ENCODE results near the gene AUNIP.

AUNIP gene

DNA sequence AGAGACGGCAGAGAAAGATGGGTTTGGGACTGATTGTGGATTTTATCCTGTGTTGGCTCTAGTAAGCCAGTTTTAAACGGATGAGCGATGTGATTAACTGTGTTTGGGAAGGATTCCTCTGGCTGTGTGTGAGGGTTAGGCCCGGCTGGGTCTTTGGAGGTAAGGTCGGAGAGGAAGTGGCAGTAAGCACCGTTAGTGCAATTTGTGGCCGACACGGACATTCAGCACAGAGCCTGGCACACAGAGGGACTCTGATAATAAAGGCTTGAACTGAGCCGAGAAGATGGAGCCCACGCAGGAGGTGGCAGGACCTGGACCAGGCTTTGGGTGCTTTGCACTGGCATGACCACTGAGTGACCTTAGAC, 38.2 kb downstream of the AUNIP start:
- peak; percentile 41 for DNase-seq

DNA sequence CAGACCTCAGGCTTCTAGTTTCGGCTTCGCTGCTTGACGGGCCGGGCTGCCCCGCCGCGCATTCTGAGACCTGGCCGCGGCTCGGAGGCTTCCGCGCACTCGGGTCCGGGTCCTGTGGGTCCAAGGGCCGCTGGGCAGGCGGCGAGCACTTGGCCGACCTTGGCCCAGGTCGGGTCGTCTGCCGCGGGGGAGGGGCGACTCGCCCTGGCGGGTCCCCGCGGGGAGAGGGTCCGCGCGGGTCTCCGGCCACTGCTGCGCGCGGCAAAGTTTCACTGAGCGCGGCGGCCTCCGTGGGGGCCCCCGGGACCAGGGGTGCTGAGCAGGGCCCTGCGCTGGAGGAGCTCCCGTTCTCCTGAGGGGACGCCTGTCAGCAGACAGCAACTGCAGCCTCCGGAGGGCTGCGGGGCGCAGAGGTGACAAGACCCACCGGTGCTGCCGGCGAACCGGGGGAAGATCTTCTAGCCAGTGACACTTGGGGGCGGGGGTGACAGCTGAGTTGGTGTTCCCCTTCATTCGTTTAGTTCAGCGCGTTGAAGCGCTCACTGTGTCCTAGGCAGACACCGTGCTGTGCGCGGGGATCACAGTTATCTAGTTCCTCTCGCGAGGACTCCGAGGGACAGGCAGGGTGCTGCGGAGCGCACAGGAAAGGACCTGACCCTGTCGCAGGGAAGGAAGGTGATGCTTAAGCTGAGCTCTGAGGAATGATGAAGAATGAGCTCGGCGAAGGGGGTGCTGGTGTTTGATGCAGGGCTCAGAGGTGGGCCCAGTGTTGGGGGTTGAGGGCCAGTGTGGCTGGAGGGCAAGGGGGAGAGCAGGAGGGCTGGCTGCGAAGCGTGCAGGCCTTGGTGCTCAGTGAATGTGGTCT, 38.8 kb downstream of the AUNIP start:
- peak; percentile 90 for DNase-seq

DNA sequence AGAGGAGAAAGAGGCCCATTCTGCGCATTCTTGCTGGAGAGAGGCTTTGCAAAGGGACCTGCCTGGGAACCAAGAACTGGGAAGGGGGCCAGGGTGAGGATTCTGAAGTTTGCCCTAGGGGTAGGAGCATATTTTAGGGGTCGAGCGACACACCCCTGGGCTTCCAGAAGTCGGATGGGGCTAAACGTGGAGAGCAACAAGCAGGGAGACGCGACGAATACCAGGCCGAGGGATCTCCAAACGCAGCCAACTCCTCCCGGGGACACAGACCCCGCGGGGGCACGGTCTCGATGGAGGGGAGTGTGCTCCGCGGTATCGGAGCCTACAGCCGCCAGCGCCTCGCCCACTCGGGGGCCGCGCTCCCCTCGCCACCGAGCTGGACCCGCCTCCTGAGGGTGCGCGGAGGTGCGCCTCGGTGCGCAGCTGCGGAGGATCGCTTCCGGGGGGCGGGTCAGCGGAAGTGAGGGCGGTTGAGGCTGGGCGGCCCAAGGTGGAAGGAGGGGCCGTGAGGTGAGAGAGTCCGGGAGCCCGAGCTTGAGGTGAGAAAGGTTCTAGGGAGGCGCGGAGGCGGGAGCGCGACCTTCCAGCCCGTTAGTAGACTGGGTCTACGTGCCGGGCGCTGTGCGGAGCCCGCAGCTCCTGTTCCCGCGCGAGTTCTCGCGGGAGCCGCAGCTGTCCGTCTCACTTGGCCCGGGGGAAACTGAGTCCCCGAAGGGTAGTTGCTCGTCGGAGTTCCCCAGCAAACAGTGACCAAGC, 39.6 kb downstream of the AUNIP start, which contains the start of gene MTFR1L:
Gene MTFR1L, plus strand, starts transcription at position 464 of the 756 bp plus-strand sequence. CDS start 3,151 bp downstream, outside the sequence.
- DNase-seq, result peak; percentile 94

DNA sequence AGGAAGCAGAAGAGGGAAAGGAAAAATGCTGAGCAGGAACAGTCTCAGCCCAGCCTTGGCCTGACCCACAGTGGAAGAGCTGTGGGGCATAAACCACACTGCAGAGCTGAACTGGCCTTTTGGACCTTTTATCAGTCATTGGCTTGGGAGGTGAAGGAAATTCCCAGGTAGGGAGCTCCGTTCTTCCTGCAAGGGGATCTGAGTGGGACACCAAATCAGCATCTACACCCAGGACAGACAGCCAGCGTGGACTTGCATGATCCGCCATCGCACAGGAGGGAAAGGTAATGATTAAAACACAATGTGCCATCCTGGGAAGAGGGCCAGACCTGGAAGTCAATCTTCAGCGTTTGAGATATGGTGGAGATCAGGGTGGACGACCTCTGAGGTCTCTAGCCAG, 40.7 kb downstream of the AUNIP start:
- no peak for DNase-seq

DNA sequence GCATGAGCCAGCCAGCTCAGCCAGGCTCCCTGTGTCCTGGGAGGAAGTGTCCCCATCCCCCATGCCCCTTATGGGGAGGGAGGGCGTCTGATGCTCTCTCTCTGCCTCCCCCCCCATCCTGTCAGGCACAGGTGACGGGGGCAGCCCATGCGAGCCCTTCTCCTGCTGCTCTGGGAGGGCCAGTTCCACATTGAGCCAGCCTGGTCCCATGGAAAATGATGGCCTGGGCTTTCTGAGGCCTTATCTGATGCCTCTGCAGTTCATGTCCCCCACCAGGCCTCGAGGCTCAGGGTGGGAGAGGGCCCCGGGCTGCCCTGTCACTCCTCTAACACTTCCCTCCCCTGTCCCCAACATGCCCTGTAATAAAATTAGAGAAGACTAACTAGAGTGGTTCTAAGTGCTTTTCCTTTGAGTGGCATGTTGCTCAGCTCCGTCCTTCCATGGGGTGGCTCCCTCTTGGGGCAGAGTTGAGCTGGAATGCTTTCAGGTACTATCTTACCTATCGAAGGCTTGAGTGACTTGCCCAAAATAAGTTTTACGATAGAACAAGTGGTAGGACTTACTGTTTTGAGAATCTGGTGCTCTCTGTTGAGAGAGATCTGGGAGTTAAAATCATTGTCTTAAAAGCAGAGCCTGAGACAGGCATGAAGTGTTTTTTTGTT, 41.3 kb downstream of the AUNIP start:
- no peak for DNase-seq

DNA sequence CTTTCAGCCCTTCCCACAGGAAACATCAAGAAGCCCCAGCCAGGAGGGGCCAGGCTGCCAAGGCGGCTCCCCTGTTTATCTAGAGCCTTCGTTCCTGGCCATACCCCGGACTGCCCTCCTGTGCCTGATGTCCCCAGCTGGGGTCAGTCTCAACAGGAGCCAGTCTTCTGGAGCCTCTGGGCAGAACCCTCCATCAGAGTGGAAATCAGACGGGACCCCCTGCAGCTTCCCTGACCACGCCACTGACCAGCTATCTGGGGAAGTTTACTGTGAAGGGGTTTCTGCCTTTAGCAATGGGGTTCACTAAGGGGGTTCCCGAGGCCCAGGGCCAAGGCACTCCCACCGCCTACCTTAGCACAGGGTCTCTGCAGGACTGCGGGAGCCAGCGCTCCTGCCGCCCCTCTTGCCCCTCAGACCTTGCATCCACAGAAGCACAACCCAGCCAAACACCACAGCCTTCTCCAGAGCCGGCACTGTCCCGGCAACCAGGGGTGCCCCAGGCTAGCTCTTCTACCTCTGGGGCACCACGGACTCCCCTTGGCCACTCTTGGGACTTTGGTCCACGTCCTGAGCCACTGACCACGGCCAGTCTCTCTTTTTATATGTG, 43.0 kb downstream of the AUNIP start:
- DNase-seq, result no peak

DNA sequence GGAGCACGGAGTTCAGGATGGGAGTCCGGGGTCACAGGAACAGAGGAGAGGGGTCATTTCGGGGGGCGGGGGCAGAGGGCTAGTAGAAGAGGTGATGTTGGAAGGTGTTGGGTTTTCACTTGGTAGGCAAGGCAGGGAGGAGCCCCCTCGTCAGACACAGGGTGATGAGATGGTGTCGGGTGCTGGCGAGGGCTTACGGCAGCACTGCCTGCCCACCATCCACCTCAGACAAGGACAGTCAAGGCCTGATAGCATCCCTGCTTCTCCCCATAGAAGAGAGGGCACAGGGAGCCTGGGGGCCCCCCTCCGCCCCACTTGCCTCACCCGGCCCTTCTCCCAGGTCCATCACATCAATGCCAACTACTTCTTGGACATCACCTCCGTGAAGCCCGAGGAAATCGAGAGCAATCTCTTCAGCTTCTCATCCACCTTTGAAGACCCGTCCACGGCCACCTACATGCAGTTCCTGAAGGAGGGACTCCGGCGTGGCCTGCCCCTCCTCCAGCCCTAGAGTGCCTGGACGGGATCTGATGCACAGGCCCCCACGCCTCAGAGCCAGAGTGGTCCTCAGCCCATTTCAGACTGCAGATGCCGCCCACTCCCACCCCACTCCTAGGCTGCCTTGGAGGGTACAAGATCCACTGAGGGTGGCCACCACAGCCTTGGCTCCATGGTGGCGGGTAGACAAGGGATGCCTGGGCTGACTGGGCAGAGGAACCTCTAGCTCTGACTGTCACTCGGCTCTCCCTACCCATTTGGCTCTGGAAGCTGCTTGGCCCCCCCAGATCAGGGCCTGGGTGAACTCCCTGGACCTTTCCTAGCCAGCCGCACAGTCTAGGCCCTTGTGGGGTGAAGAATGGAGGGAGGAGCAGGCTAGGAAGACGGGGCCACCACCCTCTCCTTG, 43.8 kb downstream of the AUNIP start:
- no peak for DNase-seq

DNA sequence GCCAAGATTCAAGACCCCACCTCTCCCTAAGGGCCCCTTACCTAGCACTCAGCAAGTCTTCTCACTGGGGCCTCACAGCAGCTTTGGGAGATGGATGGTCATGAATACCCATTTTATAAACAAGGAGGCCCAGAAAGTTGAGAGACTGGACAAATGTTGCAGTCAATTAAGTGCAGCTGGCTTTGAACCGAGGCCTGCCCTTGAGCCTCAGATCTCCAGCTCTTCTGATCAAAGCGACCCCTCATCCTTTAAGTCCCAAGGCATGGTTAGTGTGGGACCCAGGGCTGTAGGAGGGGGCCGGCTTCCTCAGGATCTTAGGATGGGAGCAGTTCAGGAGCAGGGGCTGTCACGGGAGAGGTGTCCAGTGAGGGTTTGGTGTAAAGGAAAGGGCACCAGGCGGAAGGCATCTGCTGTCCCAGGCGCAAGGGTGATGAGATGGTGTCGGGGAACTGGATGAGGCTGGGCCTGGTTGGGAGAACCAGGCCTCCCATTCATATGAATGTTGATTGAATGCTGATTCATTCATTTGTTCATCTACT, 44.6 kb downstream of the AUNIP start:
- no peak for DNase-seq

DNA sequence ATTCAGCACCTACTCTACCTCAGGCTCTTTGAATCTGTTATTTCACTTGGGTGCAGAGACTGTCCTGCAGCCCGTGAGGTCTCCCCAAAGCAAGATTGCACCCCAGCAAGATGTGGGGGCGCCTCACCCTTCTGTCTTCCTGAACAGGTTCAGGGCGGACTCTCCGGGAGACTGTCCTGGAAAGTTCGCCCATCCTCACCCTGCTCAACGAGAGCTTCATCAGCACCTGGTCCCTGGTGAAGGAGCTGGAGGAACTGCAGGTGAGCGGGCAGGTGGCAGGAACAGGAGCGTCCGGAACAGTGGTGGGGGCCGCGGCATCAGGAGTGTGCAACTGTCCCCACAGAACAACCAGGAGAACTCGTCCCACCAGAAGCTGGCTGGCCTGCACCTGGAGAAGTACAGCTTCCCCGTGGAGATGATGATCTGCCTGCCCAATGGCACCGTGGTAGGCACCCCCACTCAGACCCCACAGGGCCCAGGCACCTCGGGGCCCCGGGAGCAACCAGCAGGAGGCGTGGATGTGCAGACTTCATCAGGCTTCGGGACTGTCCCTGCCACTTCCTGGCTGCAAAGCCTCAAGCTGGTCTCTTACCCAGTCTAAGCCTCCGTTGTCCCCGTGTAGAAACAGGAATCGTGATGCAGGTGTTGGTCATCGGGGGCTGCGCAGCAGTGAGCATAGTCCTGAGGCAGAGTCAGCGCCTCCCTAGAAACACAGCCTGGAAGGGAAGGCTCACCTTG, 45.4 kb downstream of the AUNIP start:
- DNase-seq, result no peak

DNA sequence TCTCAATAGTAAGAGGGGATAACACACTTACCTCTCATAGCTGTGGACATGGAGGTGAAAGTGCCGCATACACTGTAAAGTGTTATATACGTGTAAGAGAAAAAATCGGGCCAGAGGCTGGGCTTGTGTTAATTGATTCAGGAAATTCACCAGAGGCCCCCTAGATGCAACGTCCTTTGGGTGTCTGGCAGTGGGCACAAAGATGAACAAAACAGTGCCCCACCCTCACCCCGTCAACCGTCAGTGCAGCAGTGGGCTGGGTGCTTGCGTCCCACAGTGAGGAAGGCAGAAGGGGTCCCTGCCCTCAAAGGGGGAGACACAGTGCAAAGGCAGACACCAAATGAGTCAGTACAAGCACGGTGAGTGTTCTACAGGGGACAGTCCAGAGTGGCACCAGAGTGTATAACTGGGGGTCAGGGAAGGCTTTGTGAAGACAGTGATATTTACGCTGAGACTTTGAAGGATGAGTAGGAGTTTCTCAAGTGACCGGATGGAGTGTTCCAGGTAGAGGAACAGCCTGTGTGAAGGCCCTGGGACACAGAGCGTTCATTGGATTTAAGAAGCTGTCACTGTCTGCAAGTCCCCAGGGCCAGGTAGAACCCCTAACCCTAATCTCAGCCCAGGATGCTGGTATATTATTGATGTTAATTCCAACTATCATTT, 46.1 kb downstream of the AUNIP start:
- DNase-seq, result no peak

DNA sequence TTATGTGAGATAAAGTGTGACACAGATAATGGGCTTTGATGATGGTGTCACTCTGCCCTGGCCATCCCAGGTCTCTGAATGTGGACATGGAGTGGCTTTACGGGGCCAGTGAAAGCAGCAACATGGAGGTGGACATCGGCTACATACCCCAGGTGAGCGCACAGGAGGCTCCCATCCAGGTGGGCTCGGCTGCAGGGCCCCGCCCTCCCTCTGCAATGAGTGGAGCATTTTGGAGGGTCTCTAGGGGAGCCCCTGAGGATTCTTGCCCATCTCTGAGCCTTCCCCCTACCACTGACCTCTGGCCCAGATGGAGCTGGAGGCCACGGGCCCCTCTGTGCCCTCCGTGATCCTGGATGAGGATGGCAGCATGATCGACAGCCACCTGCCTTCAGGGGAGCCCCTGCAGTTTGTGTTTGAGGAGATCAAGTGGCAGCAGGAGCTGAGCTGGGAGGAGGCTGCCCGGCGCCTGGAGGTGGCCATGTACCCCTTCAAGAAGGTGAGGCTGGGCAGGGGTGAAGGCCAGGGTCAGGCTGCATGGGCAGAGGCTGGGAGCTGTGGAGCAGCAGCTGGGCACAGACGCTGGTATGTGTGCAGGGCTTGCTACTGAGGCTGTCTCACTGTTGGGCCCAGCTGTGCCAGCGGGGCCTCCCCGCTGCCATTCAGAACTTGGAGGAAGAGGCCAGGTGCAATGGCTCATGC, 47.7 kb downstream of the AUNIP start:
- DNase-seq, result no peak

DNA sequence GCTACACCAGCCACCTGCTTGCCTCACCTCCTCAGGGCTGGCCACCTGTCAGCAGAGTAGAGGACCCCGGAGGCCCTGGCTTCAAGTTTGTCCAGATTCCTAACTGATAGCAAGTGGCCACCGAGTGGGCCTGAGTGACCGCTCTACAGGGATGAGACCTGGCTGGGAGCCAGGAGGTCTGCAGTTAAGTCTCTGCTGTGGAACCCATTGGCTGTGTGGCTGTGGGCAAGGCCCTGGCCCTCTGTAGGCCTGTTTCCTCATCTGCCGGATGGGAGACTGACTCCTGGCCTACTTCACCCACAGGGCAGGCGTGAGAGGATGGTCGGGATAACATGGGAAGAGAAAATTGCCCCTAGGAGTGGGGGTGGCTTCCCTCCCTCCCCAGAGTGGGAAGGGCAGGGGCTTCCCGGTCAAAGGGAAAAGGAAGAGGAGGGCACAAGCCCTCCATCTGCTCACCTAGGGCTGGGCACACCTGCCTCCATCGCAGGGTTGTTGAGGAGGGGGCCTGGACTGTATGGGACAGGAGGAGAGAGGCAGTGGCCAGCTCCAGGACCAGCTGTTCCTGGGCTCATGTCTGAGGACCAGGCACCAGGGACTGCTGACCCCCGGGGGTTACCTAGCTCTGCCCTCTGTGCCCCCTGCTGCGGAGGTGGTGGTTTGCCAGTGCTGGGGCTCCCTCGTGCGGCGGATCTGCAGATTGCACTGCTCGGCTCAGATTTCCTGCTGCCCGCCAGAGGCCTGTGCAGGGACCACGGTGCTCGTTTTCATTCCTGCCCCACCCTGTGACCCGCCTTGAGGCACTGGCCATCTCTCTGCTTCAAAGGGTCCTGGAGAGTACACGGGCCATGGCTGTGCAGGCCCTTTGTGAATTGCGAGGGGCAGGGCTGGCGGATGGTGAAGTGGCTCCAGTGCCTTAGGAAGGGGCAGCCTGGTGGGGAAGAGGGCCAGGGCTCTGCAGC, 48.6 kb downstream of the AUNIP start:
- peak; percentile 82 for DNase-seq

DNA sequence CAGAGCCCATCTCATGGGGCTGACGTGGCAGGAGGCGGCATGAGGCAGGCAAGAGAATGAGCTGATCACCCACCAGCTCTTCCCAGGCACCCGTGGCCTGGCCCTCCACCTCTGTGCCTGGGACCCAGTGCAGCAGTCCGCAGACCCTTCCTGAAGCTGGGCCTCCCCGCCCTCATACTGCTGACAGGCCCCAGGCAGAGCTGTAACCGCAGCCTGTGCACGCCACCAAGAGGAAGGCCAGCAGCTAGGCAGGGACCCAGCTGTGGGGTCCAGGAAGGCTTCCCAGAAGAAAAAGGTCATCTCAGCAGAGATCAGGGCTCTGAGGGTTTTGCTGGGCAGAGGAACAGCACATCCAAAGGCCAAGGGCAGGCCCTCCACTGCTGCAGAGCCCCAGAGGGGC, 49.3 kb downstream of the AUNIP start:
- no peak for DNase-seq

DNA sequence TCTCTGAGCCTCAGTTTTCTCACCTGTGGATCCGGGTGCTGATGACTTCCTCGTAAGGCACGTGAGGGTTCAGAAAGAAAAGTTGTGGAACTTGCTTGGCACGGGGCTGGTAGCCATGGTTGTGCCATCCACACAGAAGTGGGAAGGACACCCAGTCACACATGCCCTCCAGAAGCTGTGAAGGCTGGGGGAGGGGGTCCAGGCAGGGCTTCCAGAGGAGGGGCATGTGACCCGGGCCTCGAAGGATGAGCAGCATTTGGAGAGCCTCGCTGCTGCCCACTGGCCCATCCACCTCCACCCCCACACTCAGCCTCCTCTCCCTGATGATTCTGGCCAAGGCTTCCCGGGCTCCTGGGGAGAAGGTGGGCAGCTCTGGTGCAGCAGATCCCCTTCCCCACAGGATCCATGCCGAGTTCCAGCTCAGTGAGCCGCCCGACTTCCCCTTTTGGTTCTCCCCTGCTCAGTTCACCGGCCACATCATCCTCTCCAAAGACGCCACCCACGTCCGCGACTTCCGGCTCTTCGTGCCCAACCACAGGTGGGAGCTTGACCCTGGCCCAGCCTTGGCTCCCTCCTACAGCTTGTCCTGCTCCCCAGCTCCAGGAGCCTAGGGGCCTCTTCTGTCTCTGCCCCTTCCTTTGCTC, 49.9 kb downstream of the AUNIP start:
- peak; percentile 60 for DNase-seq

DNA sequence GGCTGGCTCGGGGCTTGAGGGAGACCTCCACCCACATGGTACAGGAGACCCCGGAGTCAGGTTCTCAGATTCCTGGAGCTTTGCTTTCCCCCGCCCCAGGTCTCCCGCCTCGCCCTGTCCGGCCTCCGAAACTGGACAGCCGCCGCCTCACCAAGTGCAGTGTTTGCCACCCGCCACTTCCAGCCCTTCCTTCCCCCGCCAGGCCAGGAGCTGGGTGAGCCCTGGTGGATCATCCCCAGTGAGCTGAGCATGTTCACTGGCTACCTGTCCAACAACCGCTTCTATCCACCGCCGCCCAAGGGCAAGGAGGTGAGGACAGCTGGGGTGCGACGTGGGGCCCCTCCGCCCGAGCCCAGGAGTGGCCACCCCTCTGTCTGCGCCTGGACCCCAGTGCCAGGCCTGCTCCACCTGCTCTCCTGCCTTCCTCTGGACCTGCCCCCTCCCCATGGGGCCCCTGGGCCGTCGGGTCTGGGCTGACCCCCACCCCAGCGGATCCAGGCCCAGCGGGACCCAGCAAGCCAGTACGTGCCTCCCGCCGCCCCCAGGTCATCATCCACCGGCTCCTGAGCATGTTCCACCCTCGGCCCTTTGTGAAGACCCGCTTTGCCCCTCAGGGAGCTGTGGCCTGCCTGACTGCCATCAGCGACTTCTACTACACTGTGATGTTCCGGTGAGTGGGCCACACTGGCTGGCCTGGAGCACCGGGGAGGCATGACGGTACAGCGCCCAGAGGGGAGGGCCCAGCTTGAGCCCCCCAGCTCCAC, 50.6 kb downstream of the AUNIP start:
- DNase-seq, result no peak

DNA sequence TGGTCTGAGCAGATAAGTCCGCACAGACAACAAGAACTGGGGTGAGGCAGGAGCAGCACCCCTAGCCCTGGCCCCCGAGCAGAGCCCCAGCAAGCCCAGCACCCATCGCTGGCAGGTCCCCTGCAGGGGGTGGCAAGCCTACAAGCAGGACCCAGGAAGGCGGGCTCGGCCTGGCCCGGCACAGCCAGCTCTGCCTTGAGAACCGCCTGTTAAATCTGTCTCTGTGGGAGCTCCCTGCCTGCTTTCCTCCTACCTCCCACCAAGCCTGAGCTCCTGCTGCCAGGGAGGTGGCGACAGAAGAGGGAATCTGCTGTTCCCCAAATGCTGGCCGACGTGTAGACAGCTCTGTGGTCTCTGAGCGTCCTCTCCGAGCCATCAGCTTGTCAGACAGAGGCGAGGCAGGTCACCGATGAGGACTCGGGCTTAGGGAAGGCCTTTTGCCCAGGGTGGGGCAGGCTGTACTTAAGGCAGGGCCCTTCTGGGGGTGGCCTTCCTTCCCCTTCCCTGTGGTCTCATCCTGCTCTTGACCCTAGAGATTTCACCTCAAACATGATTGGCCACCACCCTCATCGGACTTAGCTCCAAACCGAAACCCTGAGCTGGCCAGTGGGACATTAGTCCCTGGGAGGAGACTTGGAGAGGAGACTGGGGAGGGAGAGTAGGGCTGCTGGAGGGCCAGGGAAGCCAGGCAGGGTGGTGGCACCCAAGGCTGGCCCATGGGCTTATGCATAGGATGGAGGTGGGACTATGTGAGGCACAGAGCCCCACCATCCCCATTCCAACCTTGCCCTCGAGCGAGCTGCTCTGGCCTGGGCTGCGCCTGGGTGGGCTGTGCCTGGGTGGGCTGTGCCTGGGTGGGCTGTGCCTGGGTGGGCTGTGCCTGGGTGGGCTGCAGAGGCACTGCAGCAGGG, 51.5 kb downstream of the AUNIP start:
- DNase-seq, result no peak

Measured in hematopoietic multipotent progenitor cell treated with erythropoietin and hydrocortisone succinate and interleukin-3 and kit ligand, for 4 days (in vitro differentiated cells).